Motor neuron (in vitro differentiated cells): Measurements from ENCODE around the gene CCDC57. TPM values are rescaled to one million over a fixed set of nuclear protein-coding genes. Genes with fewer than 3 reads are reported as not detected.

ENCODE experiments used
- ATAC-seq, 8 experiments: fragments of 200-7000 bp; cut with Tn5 transposase; replicated peaks in 6 of 8; 2 replicates each; pipeline ENCODE4 v1.8.0; 2021; ENCODE audit warnings: mild to moderate bottlenecking in 8 of 8, moderate library complexity in 8 of 8
- H3K27ac ChIP-seq, 2 donors: fragments of 250-450 bp; sonication (Bioruptor Pico); 2 replicates each; pipeline ENCODE4 v1.9.0; 2021; ENCODE audit warnings: antibody characterized with exemption in 2 of 2, mild to moderate bottlenecking in 2 of 2, moderate library complexity in 1 of 2
- H3K4me1 ChIP-seq, 2 donors: fragments of 250-450 bp; sonication (Bioruptor Pico); replicated peaks in 1 of 2; 2 replicates each; pipeline ENCODE4 v1.6.1; 2021; ENCODE audit warnings: antibody characterized with exemption in 2 of 2, mild to moderate bottlenecking in 2 of 2, moderate library complexity in 1 of 2
- H3K4me3 ChIP-seq, 5 donors: fragments of 250-450 bp; sonication (Bioruptor Pico); 2 replicates each; pipeline ENCODE4 v1.9.0; 2021; ENCODE audit warnings: antibody characterized with exemption in 5 of 5, mild to moderate bottlenecking in 5 of 5, moderate library complexity in 4 of 5
- WGBS, 10 experiments: fragments of 450-650 bp; shearing (Covaris generic); methylation state at CpG; one replicate each; pipeline ENCODE4 v1.0.0; 2022; 5-methylcytosine and 5-hydroxymethylcytosine counted together
- in situ Hi-C, 9 experiments: fragments of 400-800 bp; cut with MboI; loops; one replicate each; pipeline ENCODE4 v1.15.0; 2021; ENCODE audit warnings: low sequenced_read_pairs in 9 of 9, low pct_unique_long_range_greater_than_20kb in 2 of 9; ENCODE audit not compliant: unreplicated experiment in 9 of 9
- total RNA-seq, 8 experiments: library from RNA; unstranded; fragments of 300-600 nt; gene quantifications; 2 replicates each; pipeline versions ENCODE4 v1.2.3 to v1.2.4, GENCODE V29; 2022

The CCDC57 gene
- total RNA-seq, 8 experiments from 2014 or later = 13.6 to 68.8 (median 26.1) TPM

- Histone ChIP-seq H3K4me1 (peaks cover 11% of the 10 kb centered on the region in 2 donors), H3K27ac (no peak overlapping the region), H3K4me3 (no peak overlapping the region)
- no peak for ATAC-seq
- 100% methylated on average over 2 of the region's 34 CpGs; no CpG with 5 or more reads in 9 of the 10 experiments for WGBS, 10 experiments
- in situ Hi-C loops = no loop called here
Measured at GRCh38 chr17:82061047-82061925, 151.4 kb downstream of the CCDC57 start.

- no peak overlapping the region for H3K4me3 ChIP-seq
- 77 to 100% (median 100%) methylated on average over 1 to 4 of the region's 14 CpGs; no CpG with 5 or more reads in 7 of the 10 experiments for whole genome bisulfite sequencing, 10 experiments
- peaks cover 7% of the 10 kb centered on the region in 2 donors for H3K4me1 ChIP-seq
- no peak for ATAC-seq
- H3K27ac ChIP-seq = no peak overlapping the region
- in situ Hi-C loops = no loop called here
Measured at GRCh38 chr17:82060614-82061013, 152.0 kb downstream of the CCDC57 start.

- no peak for ATAC-seq
- H3K4me3 ChIP-seq = no peak overlapping the region
- H3K27ac ChIP-seq = peak overlapping the region in 1 of 2 donors; percentile 49
- in situ Hi-C loops = no loop called here
- peaks cover 7% of the 10 kb centered on the region in 2 donors for H3K4me1 ChIP-seq
- WGBS, 10 experiments = 81 to 100% (median 91%) methylated on average over 1 to 12 of the region's 16 CpGs; no CpG with 5 or more reads in 7 of the 10 experiments
Measured at GRCh38 chr17:82060001-82060380, 152.7 kb downstream of the CCDC57 start.

GRCh38 chr17:82059272-82060000 lies 153.2 kb downstream of the CCDC57 start:
- WGBS, 10 experiments = 70 to 100% (median 100%) methylated on average over 2 to 3 of the region's 19 CpGs; no CpG with 5 or more reads in 7 of the 10 experiments
- in situ Hi-C loops = no loop called here
- Histone ChIP-seq H3K27ac (no peak overlapping the region), H3K4me1 (peaks cover 2% of the 10 kb centered on the region in 2 donors), H3K4me3 (no peak overlapping the region)
- ATAC-seq = no peak

GRCh38 chr17:82058855-82059249 lies 153.8 kb downstream of the CCDC57 start:
- WGBS, 10 experiments = 67 to 100% (median 94%) methylated on average over 3 of the region's 10 CpGs; no CpG with 5 or more reads in 7 of the 10 experiments
- ATAC-seq = no peak
- H3K27ac ChIP-seq = no peak overlapping the region
- no peak overlapping the region for H3K4me3 ChIP-seq
- in situ Hi-C loops = no loop called here
- H3K4me1 ChIP-seq = no peaks in the 10 kb centered on the region

- no peak overlapping the region for H3K4me3 ChIP-seq
- H3K4me1 ChIP-seq = no peaks in the 10 kb centered on the region
- in situ Hi-C loops = no loop called here
- no peak overlapping the region for H3K27ac ChIP-seq
- peak in 1 of 8 experiments; percentile 2 for ATAC-seq
- WGBS, 10 experiments = 60 to 100% (median 91%) methylated on average over 1 to 7 of the region's 17 CpGs; no CpG with 5 or more reads in 5 of the 10 experiments
Measured at GRCh38 chr17:82058230-82058854, 154.3 kb downstream of the CCDC57 start.

- H3K4me1 ChIP-seq = peaks cover 7% of the 10 kb centered on the region in 2 donors
- 80 to 100% (median 93%) methylated on average over 1 to 6 of the region's 29 CpGs; no CpG with 5 or more reads in 5 of the 10 experiments for WGBS, 10 experiments
- peak in 2 of 8 experiments; percentile 3 to 12 for ATAC-seq
- in situ Hi-C loops = no loop called here
- no peak overlapping the region for H3K27ac ChIP-seq
- no peak overlapping the region for H3K4me3 ChIP-seq
Measured at GRCh38 chr17:82056729-82057621, 155.7 kb downstream of the CCDC57 start.

- no peak for ATAC-seq
- WGBS, 10 experiments = 94 to 100% (median 97%) methylated on average over 2 to 9 of the region's 28 CpGs; no CpG with 5 or more reads in 5 of the 10 experiments
- in situ Hi-C loops = no loop called here
- Histone ChIP-seq H3K4me1 (peaks cover 7% of the 10 kb centered on the region in 2 donors), H3K27ac (no peak overlapping the region), H3K4me3 (no peak overlapping the region)
Measured at GRCh38 chr17:82055965-82056728, 156.5 kb downstream of the CCDC57 start.

- H3K4me3 ChIP-seq = no peak overlapping the region
- ATAC-seq = no peak
- in situ Hi-C loops = no loop called here
- no peak overlapping the region for H3K27ac ChIP-seq
- WGBS, 10 experiments = 80 to 100% (median 96%) methylated on average over 1 to 7 of the region's 26 CpGs; no CpG with 5 or more reads in 4 of the 10 experiments
- H3K4me1 ChIP-seq = peaks cover 7 to 12% of the 10 kb centered on the region in 2 donors
Measured at GRCh38 chr17:82055023-82055964, 157.3 kb downstream of the CCDC57 start.

GRCh38 chr17:82054351-82055022 lies 158.2 kb downstream of the CCDC57 start:
- Histone ChIP-seq H3K4me3 (no peak overlapping the region), H3K4me1 (peaks cover 7 to 12% of the 10 kb centered on the region in 2 donors), H3K27ac (no peak overlapping the region)
- no peak for ATAC-seq
- WGBS, 10 experiments = 92 to 100% (median 100%) methylated on average over 1 to 3 of the region's 38 CpGs; no CpG with 5 or more reads in 7 of the 10 experiments
- in situ Hi-C loops = no loop called here
